ENCODE measurements around the gene ARPIN.
"Not testable (repeated sequence)": the region's sequence is repeated elsewhere in the genome, so short reads cannot be mapped to it uniquely, and the experiment has no call there.

ARPIN gene

DNA sequence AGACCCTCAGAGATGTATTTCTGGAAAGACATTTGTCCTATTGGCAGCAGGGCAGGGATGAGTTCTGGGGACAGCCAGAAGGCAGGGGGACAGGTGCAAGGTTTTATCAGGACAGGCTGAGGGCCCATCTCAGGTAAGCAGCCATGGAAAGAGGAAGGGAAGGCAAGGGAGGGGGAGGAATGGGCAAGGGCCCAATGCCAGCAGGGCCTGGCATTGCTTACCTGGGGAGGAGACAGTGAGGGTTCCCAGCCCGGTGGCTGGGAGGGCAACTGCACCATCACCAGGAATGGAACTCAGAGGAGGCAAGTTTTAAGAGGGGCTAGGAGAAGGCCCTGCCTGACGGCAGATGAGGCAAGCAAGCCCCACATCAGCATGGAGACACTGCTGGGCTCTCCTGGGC, 3.1 kb downstream of the ARPIN start:
- DNase-seq, result no peak

DNA sequence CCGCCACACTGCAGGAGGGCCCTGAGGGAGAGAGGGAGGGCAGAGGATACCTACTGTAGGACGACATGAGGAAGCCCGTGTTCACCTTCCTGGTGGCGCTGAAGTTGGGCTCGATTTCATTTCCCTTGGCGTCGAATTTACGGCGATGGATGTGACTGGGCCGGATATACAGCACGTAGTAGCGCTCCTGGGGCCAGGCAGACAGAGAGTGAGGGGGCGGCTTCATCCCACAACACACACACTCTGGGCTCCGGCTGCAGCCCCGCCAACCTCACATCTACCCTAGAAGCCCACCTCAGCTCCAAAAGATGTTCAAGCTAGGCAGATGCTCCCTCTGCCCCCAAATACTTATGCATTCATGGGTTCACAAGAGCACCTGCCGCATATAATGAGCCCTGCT, 4.5 kb downstream of the ARPIN start:
- DNase-seq, result no peak

- no peak for DNase-seq
Observed at GRCh38 chr15:89907289-89907688, 5.5 kb downstream of the ARPIN start.

GRCh38 chr15:89905846-89906378, 6.8 kb downstream of the ARPIN start:
- no peak for DNase-seq

DNA sequence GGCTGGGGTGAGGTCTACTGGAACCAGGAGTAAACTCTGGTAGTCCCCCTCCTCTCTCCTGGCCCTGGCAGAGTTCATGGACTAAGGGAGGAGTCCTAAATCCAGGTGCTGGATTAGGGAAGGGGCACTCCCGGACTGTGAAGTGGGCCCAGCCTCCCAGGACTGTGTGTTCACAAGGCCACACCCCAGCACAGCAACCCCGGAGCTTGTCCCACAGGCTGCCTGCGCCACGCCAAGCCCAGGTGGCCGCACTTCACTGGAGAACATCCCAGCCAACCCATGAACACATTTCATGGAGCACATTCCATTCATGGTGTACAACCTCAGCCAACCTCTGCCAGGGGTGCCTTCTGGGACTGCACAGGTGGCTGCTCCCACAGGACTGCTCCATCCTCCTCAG, 8.2 kb downstream of the ARPIN start:
- no peak for DNase-seq

- no peak for DNase-seq
Observed at GRCh38 chr15:89903858-89904130, 9.0 kb downstream of the ARPIN start.

GRCh38 chr15:89903015-89903857, 9.5 kb downstream of the ARPIN start:
- DNase-seq, result no peak

- DNase-seq, result no peak
Observed at GRCh38 chr15:89900849-89901248, 11.9 kb downstream of the ARPIN start.

DNA sequence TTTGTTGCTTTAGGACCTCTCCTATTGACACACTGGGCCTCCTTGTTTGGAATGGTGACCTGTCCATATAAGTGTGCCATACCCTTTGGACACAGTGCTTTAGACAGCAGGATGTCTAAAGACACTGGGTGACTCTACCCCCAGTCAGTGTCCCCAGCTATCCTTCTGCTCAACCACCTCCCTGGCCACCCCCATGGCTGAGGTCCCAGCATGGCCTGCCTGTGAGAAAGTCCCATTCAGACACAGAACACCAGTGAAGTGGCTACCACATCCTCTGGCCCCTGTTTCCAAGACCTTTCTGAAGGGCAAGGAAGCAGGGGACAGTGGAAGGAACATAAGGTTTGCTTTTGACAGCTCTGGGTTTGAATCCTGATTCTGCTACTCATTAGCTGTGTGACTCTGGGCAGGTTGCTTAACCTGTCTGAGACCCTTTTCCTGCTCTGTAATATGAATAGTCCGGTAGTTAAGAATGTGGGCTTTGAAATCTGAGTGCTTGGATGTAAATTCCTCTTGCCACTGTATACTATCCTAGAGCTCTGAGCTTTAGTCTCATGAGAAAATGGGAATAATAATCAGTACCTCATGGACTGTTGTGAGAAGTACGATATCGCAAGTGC, 12.7 kb downstream of the ARPIN start:
- DNase-seq, result no peak

- no peak for DNase-seq
Observed at GRCh38 chr15:89899295-89899945, 13.3 kb downstream of the ARPIN start.

DNA sequence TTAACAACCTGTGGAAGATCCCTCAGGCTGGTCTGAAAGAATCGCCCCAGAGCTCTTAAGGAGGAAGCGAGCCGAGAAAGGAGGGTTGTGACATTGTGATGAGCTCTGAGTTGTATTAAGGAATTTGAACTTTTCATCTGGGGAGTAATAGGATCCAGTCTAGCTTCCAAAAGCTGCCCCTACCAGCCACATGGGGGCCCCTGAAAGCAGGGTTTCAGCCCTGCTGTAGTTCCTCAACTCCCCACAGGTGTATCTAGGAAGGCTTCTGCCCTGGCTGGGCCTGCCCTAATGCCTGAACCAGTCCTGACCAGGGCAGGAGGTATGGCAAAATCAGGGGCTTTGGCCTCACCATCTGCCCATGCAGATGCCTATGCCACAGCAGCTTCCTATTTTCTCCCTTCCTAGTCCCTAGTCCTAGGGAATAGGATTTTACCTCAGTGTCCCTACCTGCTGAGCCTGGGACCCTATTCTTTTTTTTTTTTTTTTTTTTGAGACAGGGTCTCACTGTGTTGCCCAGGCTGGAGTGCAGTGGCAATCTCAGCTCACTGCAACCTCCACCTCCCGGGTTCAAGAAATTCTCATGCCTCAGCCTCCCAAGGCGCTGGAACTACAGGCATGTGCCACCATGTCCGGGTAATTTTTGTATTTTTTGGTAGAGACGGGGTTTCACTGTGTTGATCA, 14.0 kb downstream of the ARPIN start:
- DNase-seq, result peak; percentile 21

DNA sequence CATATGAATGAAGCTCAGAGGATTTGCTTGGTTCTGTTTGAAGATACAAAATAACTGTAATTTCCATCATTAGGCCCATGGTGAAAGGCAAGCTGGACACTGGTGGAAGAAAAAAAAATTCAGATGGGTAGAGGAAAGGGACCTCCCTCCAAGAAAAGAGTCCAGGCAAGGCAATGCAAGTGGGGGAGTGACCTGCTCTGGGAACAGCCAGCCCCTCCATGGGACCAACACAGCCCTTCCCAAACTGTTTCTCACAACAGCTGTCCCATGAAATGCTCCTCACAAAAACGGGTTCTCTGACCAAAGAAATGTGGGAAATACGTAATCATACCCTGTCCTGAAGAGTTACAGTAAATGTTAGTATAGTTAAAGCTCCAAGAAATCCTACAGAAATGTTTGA, 14.6 kb downstream of the ARPIN start:
- DNase-seq, result no peak

- peak; percentile 75 for DNase-seq
Observed at GRCh38 chr15:89893696-89894447, 18.9 kb downstream of the ARPIN start, which contains the start of gene AP3S2. AP3S2 (minus strand) TSS chr15:89893994; CDS start chr15:89893949, 45 bp downstream.

GRCh38 chr15:89893027-89893426, 19.7 kb downstream of the ARPIN start:
- peak; percentile 48 for DNase-seq

GRCh38 chr15:89888214-89888804, 24.4 kb downstream of the ARPIN start:
- no peak for DNase-seq

DNA sequence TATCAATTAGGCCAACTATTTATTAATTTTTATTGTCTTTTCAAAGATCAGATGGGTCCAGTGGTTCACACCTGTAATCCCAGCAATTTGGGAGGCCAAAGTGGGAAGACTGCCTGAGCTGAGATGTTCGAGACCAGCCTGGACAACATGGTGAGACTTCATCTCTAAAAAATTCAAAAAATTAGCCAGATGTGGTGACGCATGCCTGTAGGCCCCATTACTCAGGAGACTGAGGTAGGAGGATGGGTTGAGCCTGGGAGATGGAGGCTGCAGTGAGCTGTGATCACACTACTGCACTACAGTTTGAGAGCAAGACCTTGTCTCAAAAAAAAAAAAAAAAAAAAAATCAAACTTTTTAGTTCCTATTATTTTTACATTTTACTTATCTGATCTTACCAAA, 27.1 kb downstream of the ARPIN start:
- no peak for DNase-seq

- DNase-seq, result not testable (repeated sequence)
Observed at GRCh38 chr15:89885179-89885578, 27.6 kb downstream of the ARPIN start.

- DNase-seq, result no peak
Observed at GRCh38 chr15:89883518-89883917, 29.2 kb downstream of the ARPIN start.

DNA sequence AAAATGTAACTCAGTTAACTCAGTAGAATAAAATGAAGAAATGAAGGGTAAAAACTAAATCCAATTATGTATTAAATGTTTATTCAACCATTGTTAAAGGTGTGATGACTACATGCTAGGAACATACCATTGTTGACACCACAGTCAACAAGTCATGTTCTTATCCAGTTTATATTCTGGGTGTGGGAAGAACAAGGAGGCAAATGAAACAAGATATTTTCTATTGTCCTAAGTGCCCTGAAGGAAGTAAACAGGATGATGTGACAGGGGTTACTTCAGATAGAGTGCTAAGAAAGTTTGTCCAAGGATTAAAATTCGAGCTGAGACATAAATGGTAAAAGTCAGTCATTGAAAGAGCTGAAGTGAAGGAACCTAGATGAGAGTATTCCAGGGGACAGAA, 32.0 kb downstream of the ARPIN start:
- no peak for DNase-seq

DNA sequence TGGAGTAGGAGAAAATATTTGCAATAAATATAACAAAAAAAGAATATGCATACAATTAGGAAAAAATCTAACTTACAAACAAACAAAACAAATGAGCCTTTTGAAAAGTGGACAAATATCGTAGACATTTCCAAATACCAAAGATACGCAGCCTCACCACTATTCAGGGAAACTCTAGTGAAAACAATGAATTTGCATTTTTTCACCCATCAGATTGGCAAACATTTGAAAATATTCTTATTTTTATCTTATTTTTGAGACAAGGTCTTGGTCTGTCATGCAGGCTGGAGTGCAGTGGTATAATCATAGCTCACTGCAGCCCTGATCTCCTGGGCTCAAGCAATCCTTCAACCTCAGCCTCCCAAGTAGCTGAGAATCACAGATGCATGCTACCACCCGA, 34.4 kb downstream of the ARPIN start:
- DNase-seq, result no peak

- DNase-seq, result no peak
Observed at GRCh38 chr15:89877083-89877425, 35.7 kb downstream of the ARPIN start.

GRCh38 chr15:89876396-89877082, 36.2 kb downstream of the ARPIN start:
- DNase-seq, result no peak

Measured in GF-D8 (cell line).